ENCODE data around the gene NPAS2. TPM values are rescaled to one million over a fixed set of nuclear protein-coding genes. Genes with fewer than 3 reads are reported as not detected.

NPAS2 gene
- polyA plus RNA-seq, 1 of the 3 experiments (the other 2 are of a cell fraction) = 58.5 TPM

DNA sequence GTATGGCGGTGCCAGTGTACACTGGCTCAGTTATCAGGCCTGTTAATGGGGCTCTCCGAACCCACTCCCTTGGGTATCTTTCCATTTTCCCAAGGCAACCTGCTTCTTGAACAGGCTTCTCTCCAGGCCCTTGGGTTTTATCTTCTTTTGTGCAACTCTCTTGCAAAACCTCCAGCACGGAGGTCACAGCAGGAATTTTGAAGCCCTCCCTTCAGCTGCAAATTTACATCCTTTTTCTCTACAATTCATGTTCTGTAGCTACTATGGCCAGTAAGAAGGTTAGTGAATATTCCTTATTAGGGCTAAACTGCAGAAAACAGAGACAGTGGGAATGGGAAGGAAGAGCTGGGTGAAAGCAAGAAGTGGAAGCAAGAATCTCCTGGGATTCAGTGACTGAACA, 10.4 kb upstream of the NPAS2 start:
- TF ChIP-seq POLR2AphosphoS5 (IDR thresholded peaks at IDR 0.05; ENCODE audit: low read depth, low read length) (no peak), SMC3 (IDR thresholded peaks at IDR 0.05; ENCODE audit: low read depth, low read length) (no peak), CHD2 (IDR thresholded peaks at IDR 0.05; ENCODE audit: low read length, partially characterized antibody) (no peak), CTCF (IDR thresholded peaks at IDR 0.05) (no peak), EZH2phosphoT487 (IDR thresholded peaks at IDR 0.05; ENCODE audit: borderline replicate concordance, low read depth) (no peak), NRF1 (IDR thresholded peaks at IDR 0.05; ENCODE audit: low read depth, low read length) (no peak), FOSL2 (IDR thresholded peaks at IDR 0.05; ENCODE audit: borderline replicate concordance, low read depth) (no peak), GATA2 (CRISPR knock-in tag; IDR thresholded peaks at IDR 0.05) (no peak), MXI1 (IDR thresholded peaks at IDR 0.05; ENCODE audit: low read depth, low read length) (no peak), RAD21 (IDR thresholded peaks at IDR 0.05; ENCODE audit: low read length) (no peak), RFX5 (IDR thresholded peaks at IDR 0.05; ENCODE audit: low read length) (no peak)
- TF ChIP-seq, protein P1, sequence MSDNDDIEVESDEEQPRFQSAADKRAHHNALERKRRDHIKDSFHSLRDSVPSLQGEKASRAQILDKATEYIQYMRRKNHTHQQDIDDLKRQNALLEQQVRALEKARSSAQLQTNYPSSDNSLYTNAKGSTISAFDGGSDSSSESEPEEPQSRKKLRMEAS (IDR thresholded peaks at IDR 0.05; ENCODE audit: low read depth) = no peak
- TF ChIP-seq, protein P2, sequence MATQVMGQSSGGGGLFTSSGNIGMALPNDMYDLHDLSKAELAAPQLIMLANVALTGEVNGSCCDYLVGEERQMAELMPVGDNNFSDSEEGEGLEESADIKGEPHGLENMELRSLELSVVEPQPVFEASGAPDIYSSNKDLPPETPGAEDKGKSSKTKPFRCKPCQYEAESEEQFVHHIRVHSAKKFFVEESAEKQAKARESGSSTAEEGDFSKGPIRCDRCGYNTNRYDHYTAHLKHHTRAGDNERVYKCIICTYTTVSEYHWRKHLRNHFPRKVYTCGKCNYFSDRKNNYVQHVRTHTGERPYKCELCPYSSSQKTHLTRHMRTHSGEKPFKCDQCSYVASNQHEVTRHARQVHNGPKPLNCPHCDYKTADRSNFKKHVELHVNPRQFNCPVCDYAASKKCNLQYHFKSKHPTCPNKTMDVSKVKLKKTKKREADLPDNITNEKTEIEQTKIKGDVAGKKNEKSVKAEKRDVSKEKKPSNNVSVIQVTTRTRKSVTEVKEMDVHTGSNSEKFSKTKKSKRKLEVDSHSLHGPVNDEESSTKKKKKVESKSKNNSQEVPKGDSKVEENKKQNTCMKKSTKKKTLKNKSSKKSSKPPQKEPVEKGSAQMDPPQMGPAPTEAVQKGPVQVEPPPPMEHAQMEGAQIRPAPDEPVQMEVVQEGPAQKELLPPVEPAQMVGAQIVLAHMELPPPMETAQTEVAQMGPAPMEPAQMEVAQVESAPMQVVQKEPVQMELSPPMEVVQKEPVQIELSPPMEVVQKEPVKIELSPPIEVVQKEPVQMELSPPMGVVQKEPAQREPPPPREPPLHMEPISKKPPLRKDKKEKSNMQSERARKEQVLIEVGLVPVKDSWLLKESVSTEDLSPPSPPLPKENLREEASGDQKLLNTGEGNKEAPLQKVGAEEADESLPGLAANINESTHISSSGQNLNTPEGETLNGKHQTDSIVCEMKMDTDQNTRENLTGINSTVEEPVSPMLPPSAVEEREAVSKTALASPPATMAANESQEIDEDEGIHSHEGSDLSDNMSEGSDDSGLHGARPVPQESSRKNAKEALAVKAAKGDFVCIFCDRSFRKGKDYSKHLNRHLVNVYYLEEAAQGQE (IDR thresholded peaks at IDR 0.05; ENCODE audit: low read depth, low read length) = no peak
- H3K9me3 ChIP-seq = no peaks in the 10 kb centered on the region
- no peak overlapping the region for H3K27ac ChIP-seq (ENCODE audit: low read depth in 2 of 2, low read length in 1 of 2)
- H3K4me3 ChIP-seq (ENCODE audit: low read depth in 2 of 2, low read length in 1 of 2) = no peak overlapping the region
- H3K36me3 ChIP-seq (replicated peaks in 1 of 2; ENCODE audit: control insufficient read depth in 1 of 2, insufficient read depth in 2 of 2, low read length in 1 of 2) = no peaks in the 10 kb centered on the region
- no peaks in the 10 kb centered on the region for H3K27me3 ChIP-seq (ENCODE audit: insufficient read depth)
- CTCF ChIA-PET = no interaction called here
- no peak for DNase-seq
- H3F3A ChIP-seq (replicated peaks; ENCODE audit: insufficient read depth) = peaks cover 7% of the 10 kb centered on the region
- WGBS (ENCODE audit: low lambda C conversion rate) = 72% methylated on average over 2 of the region's 3 CpGs
- no peak overlapping the region for H2AFZ ChIP-seq (ENCODE audit: low read depth)
- no peak overlapping the region for H3K4me2 ChIP-seq
- no peaks in the 10 kb centered on the region for H3K79me2 ChIP-seq (ENCODE audit: insufficient read depth)
- H3K4me1 ChIP-seq (ENCODE audit: control insufficient read depth in 1 of 2, insufficient read depth in 2 of 2, low read depth in 1 of 2, low read length in 1 of 2) = peaks cover 0 to 9% of the 10 kb centered on the region in 2 experiments; a peak in 1 of 4 replicates
- POLR2A ChIA-PET = no interaction called here
- no peaks in the 10 kb centered on the region for H3K9me2 ChIP-seq
- H4K20me1 ChIP-seq (ENCODE audit: insufficient read depth) = no peaks in the 10 kb centered on the region
- H3K9ac ChIP-seq = no peak overlapping the region

Measured in SK-N-SH (cell line).